K562 (cell line): Measurements from ENCODE around the gene TINCR. TPM values are rescaled to one million over a fixed set of nuclear protein-coding genes. Genes with fewer than 3 reads are reported as not detected.
A peak's percentile ranks its signal among the peaks of the same experiment; 100 is the strongest.
"Not testable (repeated sequence)": the region's sequence is repeated elsewhere in the genome, so short reads cannot be mapped to it uniquely, and the experiment has no call there.

Experiments used
- ATAC-seq: fragments of 200-7000 bp; cut with Tn5 transposase; 3 replicates; pipeline ENCODE4 v1.9.1; 2020; ENCODE audit warnings: moderate library complexity
- BruUV-seq: library from RNA; stranded (reverse); fragments of 400-500 nt; replicated peaks from 2 replicates; lab custom pipeline; 2021; lab: Mats Ljungman, UMichigan
- CTCF ChIA-PET: fragments of 300-600 bp; formaldehyde crosslinking; extraction: SDS; loops from one replicate; lab custom pipeline; 2021; ENCODE audit warnings: low intra/inter-chr PET ratio; lab: Yijun Ruan, JAX
- POLR2A ChIA-PET: fragments of 300-600, 350-650 bp; sonication (Branson Sonifier 250); formaldehyde crosslinking; extraction: SDS; loops from one replicate; lab custom pipeline; 2021; ENCODE audit warnings: antibody characterized with exemption, inconsistent platforms; lab: Yijun Ruan, JAX
- DNase-seq, 4 experiments: peaks; one replicate each; pipeline versions ENCODE4 v3.0.0 to v3.0.0-alpha.2; 2011 to 2018; ENCODE audit warnings: low spot score in 3 of 4, mixed read lengths in 3 of 4; ENCODE audit errors: extremely low read depth in 1 of 4
- FAIRE-seq: peaks from 2 replicates; lab custom pipeline; 2011; peaks lifted over from hg19 to GRCh38; lab: Jason Lieb, UNC
- H2AFZ ChIP-seq: 2 replicates; pipeline ENCODE4 v1.6.0; 2011; ENCODE audit warnings: low read depth, low read length, control low read depth, inconsistent platforms
- H3K27ac ChIP-seq: fragments of 200-600 bp; 3 replicates; pipeline ENCODE4 v1.8.0; 2011; ENCODE audit warnings: low read depth, mild to moderate bottlenecking, control low read depth, inconsistent platforms, low read length, moderate library complexity, mixed read lengths; ENCODE audit errors: extremely low read depth
- H3K27me3 ChIP-seq, 2 experiments: fragments of 300-600 bp in 1 of 2; 2 replicates in 1 of 2; 3 replicates in 1 of 2; pipeline versions ENCODE4 v1.6.0 to v1.8.0; 2011; ENCODE audit warnings: inconsistent platforms in 2 of 2, low read length in 2 of 2, mild to moderate bottlenecking in 1 of 2, mixed read lengths in 1 of 2, moderate library complexity in 1 of 2; ENCODE audit not compliant: control insufficient read depth in 2 of 2, insufficient read depth in 2 of 2
- H3K36me3 ChIP-seq: fragments of 300-600 bp; 3 replicates; pipeline ENCODE4 v1.8.0; 2011; ENCODE audit warnings: mild to moderate bottlenecking, low read length, inconsistent platforms; ENCODE audit not compliant: control insufficient read depth, insufficient read depth
- H3K4me1 ChIP-seq, 2 experiments: fragments of 200-600 bp in 1 of 2; replicated peaks in 1 of 2; 2 replicates in 1 of 2; 3 replicates in 1 of 2; pipeline versions ENCODE4 v1.5.1 to v1.8.0; 2011; ENCODE audit warnings: inconsistent platforms in 2 of 2, low read length in 2 of 2, mild to moderate bottlenecking in 1 of 2, mixed read lengths in 1 of 2, moderate library complexity in 1 of 2; ENCODE audit not compliant: control insufficient read depth in 2 of 2, insufficient read depth in 2 of 2
- H3K4me2 ChIP-seq: 2 replicates; pipeline ENCODE4 v1.6.1; 2011; ENCODE audit warnings: low read length, control low read depth, inconsistent platforms, mixed read lengths; ENCODE audit not compliant: insufficient read depth
- H3K4me3 ChIP-seq: fragments of 200-600 bp; sonication (generic), shearing (Covaris generic); 2 replicates; pipeline ENCODE4 v1.5.1; 2016; ENCODE audit warnings: control low read depth, inconsistent platforms
- H3K79me2 ChIP-seq: fragments of 200-600 bp; 3 replicates; pipeline ENCODE4 v1.8.0; 2011; ENCODE audit warnings: low read length, inconsistent platforms; ENCODE audit not compliant: control insufficient read depth, insufficient read depth
- H3K9ac ChIP-seq, 2 experiments: 2 replicates each; pipeline versions ENCODE4 v1.6.0 to v1.6.1; 2011; ENCODE audit warnings: low read depth in 2 of 2, low read length in 2 of 2, control low read depth in 1 of 2, inconsistent platforms in 1 of 2, mild to moderate bottlenecking in 1 of 2, mixed read lengths in 1 of 2; ENCODE audit not compliant: insufficient read depth in 1 of 2
- H3K9me1 ChIP-seq: one replicate; pipeline ENCODE4 v1.6.0; 2011; ENCODE audit warnings: inconsistent platforms, mild to moderate bottlenecking, low read length, moderate library complexity; ENCODE audit not compliant: control insufficient read depth, insufficient read depth
- H3K9me3 ChIP-seq: replicated peaks from 2 replicates; pipeline ENCODE4 v1.5.1; 2011; ENCODE audit warnings: low read depth, low read length, inconsistent platforms; ENCODE audit not compliant: control insufficient read depth, insufficient read depth
- H4K20me1 ChIP-seq: replicated peaks from 2 replicates; pipeline ENCODE4 v1.6.1; 2011; ENCODE audit warnings: low read length, inconsistent platforms, mixed read lengths; ENCODE audit not compliant: control insufficient read depth, insufficient read depth
- EGR1 ChIP-seq: fragments of 450-650 bp; conservative IDR thresholded peaks from 2 replicates; pipeline ENCODE4 v1.6.1; 2017; ENCODE audit warnings: mild to moderate bottlenecking
- FOSL1 ChIP-seq: fragments of 200-800 bp; sonication (Bioruptor generic); conservative IDR thresholded peaks from 2 replicates; pipeline ENCODE4 v1.6.1; 2016; ENCODE audit warnings: missing genetic modification characterization, missing compliant biosample characterization
- IFI16 ChIP-seq: fragments of 250-450 bp; sonication (Bioruptor Pico); IDR thresholded peaks from 2 replicates; pipeline ENCODE4 v2.1.2; 2022; ENCODE audit warnings: mild to moderate bottlenecking, inconsistent platforms
- MCM7 ChIP-seq, 2 experiments: fragments of 450-650 bp; IDR thresholded peaks; 2 replicates each; pipeline ENCODE4 v1.6.1; 2016 to 2018
- RFX1 ChIP-seq: fragments of 450-650 bp; IDR thresholded peaks from 2 replicates; pipeline ENCODE4 v1.6.1; 2016; ENCODE audit warnings: mild to moderate bottlenecking, moderate library complexity
- ZBTB7A ChIP-seq: IDR thresholded peaks from 2 replicates; pipeline ENCODE4 v1.6.1; 2011; ENCODE audit warnings: low read depth, mild to moderate bottlenecking, low read length, moderate library complexity, borderline replicate concordance; ENCODE audit not compliant: control insufficient read depth
- WGBS: fragments of 100-300 bp; shearing (Covaris generic); methylation state at CpG from one replicate; pipeline ENCODE4 v1.1.6; 2016; ENCODE audit warnings: low coverage, mixed read lengths; ENCODE audit not compliant: insufficient coverage; ENCODE audit errors: missing lambda C conversion rate; 5-methylcytosine and 5-hydroxymethylcytosine counted together
- in situ Hi-C: fragments of 300-500 bp; cut with MboI; formaldehyde crosslinking; loops from 4 replicates; pipeline ENCODE4 v1.15.0; 2018; ENCODE audit warnings: inconsistent platforms, mixed read lengths
- intact Hi-C: fragments of 100-400 bp; cut with micrococcal nuclease; formaldehyde crosslinking; loops from 2 replicates; pipeline ENCODE4 v1.14.2; 2022
- polyA plus RNA-seq, 8 experiments: library from polyadenylated mRNA; depleted of rRNA in 4 of 8; stranded (reverse) in 5 of 8; unstranded in 3 of 8; fragments of >200 nt; fragmentation: Nextera tagmentation in 2 of 8; fragmentation: Illumina TruSeq in 1 of 8; extraction: Ambion mirVana in 2 of 8; extraction: Trizol in 1 of 8; gene quantifications; 2 replicates each; pipeline versions ENCODE4 v1.2.1 to v1.2.3, GENCODE V29; 2011 to 2014; ENCODE audit warnings: inconsistent platforms in 1 of 8, missing spikeins in 1 of 8
- total RNA-seq, 7 experiments: library from RNA; depleted of rRNA in 6 of 7; stranded (reverse); fragments of >200 nt in 6 of 7; fragmentation: Illumina TruSeq in 2 of 7; extraction: Trizol in 2 of 7; gene quantifications; 2 replicates each; pipeline versions ENCODE4 v1.2.1 to v1.2.3, GENCODE V29; 2011 to 2021; ENCODE audit warnings: low replicate concordance in 1 of 7

TINCR gene
- total and polyA plus RNA-seq, 9 of the 15 experiments (the other 6 are each of a cell fraction or from before 2014, with no cell fraction given), result 0.03 to 0.24 (median 0.09) TPM; not detected in 1

DNA sequence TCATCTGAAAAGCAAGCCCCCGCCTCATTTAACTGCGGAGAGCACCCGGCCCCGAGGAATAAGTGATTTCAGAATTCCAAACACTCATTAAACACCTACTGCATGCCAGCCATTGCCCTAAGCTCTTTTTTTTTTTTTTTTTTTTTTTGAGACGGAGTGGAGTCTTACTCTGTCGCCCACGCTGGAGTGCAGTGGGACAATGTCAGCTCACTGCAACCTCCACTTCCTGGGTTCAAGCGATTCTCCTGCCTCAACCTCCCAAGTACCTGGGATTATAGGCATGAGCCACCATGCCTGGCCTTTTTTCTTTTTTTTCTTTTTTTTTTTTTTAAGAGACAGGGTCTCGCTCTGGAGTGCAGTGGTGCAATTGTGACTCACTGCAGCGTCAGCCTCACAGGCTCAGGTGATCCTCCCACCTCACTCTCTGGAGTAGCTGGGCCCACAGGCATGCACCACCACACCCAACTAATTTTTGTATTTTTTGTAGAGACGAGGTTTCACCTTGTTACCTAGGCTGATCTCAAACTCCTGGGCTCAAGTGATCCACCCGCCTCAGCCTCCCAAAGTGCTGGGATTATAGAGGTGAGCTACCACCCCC lies 30.7 kb downstream of the TINCR start:
- H3K36me3 ChIP-seq, BruUV-seq, H3K27ac ChIP-seq, FAIRE-seq, CTCF ChIA-PET, H2AFZ ChIP-seq, H3K79me2 ChIP-seq, in situ Hi-C loops, H3K9me1 ChIP-seq, POLR2A ChIA-PET, H4K20me1 ChIP-seq, H3K27me3 ChIP-seq, H3K4me3 ChIP-seq, intact Hi-C loops, DNase-seq, H3K4me2 ChIP-seq, ATAC-seq: not testable (repeated sequence)
- TF ChIP-seq FOSL1, result 0 out of 2 replicates have a peak, but pooled peaks have one; percentile 18
- TF ChIP-seq EGR1, result peak; percentile 14; the same call in 1 of the 2 replicates
- 11% methylated on average over 11 of the region's 12 CpGs for WGBS
- H3K9ac ChIP-seq, result peak overlapping the region in 1 of 2 experiments; percentile 13; a peak in 1 of 4 replicates
- peaks cover 10% of the 10 kb centered on the region for H3K9me3 ChIP-seq
- H3K4me1 ChIP-seq, result peaks cover 0 to 17% of the 10 kb centered on the region in 2 experiments; a peak in 2 of 5 replicates

DNA sequence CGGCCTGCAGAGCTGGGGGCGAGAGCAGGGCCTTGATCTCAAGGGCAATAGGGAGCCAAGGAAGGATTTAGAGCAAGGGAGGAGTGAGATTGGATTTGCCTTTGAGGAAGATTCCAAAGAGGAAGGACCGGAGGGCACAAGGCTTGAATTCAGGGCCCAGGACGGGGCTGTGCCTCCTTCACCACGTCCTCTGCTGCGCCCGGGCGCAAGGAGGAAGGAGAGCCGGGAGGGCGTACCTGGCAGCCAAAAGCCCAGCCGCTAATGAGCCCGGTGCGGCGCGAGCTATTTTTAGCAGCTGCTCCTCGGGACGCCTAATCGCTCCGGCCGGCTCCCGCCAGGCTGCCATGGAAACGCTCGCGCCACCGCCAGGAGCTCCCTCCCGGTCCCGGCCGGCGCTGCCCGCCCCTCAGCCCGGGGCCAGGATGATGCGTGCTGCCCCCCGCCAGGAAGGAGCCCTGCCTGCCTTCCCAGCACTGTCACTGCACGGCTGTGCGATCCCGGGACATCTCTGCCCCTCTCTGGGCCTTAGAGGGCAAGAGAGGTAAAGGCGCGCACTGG lies 31.3 kb downstream of the TINCR start:
- Histone ChIP-seq H3K9me3 (peaks cover 10% of the 10 kb centered on the region), H3K4me1 (peaks cover 0 to 17% of the 10 kb centered on the region in 2 experiments; a peak in 2 of 5 replicates), H3K27ac (no peak overlapping the region), H3K9ac (peak overlapping the region in 1 of 2 experiments; percentile 13; a peak in 1 of 4 replicates), H4K20me1 (no peaks in the 10 kb centered on the region), H3K79me2 (no peaks in the 10 kb centered on the region), H3K9me1 (no peaks in the 10 kb centered on the region), H2AFZ (no peak overlapping the region), H3K4me2 (no peak overlapping the region), H3K36me3 (no peaks in the 10 kb centered on the region), H3K4me3 (no peak overlapping the region), H3K27me3 (no peaks in the 10 kb centered on the region)
- DNase-seq (peak in 2 of 4 experiments; percentile 26 to 32), ATAC-seq (no peak; the same call in 1 of the 3 replicates), FAIRE-seq (no peak)
- intact Hi-C loops, result no loop called here
- CTCF ChIA-PET, result no interaction called here
- WGBS, result 10% methylated on average over 20 of the region's 38 CpGs
- BruUV-seq, result no TSS peak
- POLR2A ChIA-PET, result interaction anchor here (0.6 to 1.0 kb wide), 3 partner anchors 65 to 154 kb away, joined by 3 to 4 read pairs (median 3); partner anchors contain the start of gene RPL36
- in situ Hi-C loops, result no loop called here
- TF ChIP-seq ZBTB7A, result peak; percentile 6; the same call in 1 of the 2 replicates
- TF ChIP-seq IFI16 (CRISPR knock-in tag), result no peak
- no peak for TF ChIP-seq MCM7 (IDR thresholded peaks at IDR 0.05)
- TF ChIP-seq RFX1, result peak; percentile 55; the same call in 1 of the 2 replicates
